HG03039 (cell line): ENCODE measurements around the gene SRD5A2.
"Not testable (repeated sequence)": the region's sequence is repeated elsewhere in the genome, so short reads cannot be mapped to it uniquely, and the experiment has no call there.

Experiments
- ATAC-seq: cut with Tn5 transposase; IDR thresholded peaks from one replicate; pipeline ENCODE4 v1.9.1; 2021; ENCODE audit warnings: mild to moderate bottlenecking, moderate library complexity; ENCODE audit not compliant: unreplicated experiment

SRD5A2 gene

DNA sequence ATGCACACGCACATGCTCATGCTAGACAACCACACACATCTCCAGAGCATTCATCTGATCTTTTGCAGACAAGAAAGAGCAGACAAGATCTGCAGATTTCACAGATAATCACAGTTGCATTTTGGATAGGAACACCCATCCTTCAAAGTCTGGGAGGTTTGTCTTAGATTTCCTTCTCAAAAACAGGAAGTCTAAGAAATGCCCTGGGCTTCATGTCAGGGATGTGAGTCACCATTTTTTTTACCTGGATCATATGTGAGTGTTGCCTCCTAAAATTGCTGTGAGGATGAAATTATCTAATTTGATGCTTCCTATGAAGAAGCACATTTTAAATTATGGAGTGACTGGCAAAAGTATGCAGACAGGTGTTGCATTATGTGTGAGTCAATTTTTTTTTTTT, 46.1 kb downstream of the SRD5A2 start:
- ATAC-seq: no peak

- ATAC-seq: no peak
Observed at GRCh38 chr2:31533036-31533435, 47.7 kb downstream of the SRD5A2 start.

DNA sequence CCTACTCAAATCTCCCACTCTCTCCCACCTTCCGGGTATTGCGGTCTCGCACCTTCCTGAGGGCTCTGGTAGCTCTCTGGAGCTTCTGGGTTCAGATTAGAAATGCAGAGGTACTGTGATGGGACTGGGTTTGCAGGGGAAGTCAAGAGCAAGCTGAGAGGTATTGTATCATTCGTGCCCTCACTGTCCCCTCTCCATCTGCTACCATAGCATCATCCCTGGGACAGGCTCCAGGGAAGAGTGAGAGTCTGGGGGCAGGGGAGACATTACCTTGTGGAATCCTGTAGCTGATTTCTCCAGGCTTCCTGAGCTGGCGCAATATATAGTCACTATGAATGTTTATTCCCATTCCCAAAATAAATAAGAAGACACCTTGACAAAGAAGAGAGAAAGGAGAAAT, 49.6 kb downstream of the SRD5A2 start:
- ATAC-seq: no peak

DNA sequence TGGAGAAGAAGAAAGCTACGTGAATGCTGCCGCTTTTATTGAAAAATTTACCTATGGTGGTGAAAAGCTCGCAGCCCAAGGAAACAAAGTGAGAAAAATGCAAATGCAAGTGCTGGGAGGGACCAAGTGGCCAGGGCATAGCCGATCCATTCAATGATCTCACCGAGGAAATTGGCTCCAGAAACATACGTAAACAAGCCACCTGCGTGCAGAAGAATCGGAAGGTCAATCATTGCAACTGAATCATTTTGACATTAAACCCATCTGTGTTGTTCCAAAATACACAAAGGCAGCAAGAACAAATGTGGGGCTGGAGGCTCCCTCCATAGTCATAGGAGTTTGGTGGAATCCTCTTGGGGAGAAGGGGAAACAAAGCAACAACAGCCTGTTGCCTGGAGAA, 51.5 kb downstream of the SRD5A2 start:
- ATAC-seq: no peak

DNA sequence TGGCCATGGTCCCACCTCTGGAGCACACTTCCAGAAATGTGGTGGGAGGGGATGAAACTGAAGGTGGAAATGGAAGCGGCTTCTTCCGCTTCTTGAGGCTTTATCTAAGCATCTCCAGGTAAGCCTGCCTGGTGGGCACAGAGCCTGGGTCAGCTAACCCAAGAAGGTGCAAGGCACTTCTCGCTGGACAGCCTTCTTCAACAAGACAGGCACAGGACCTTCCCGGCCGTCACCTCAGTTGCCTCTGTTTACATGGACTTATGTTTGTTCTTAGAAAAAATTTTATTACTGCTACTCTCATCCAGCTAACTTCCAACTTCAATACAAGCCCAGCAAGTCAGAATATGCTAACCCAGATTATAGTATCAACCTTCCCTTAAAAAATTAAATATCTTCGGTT, 51.9 kb downstream of the SRD5A2 start:
- no peak for ATAC-seq

- no peak for ATAC-seq
Observed at GRCh38 chr2:31526946-31527732, 53.6 kb downstream of the SRD5A2 start.

- ATAC-seq: no peak
Observed at GRCh38 chr2:31525876-31526275, 54.9 kb downstream of the SRD5A2 start.

DNA sequence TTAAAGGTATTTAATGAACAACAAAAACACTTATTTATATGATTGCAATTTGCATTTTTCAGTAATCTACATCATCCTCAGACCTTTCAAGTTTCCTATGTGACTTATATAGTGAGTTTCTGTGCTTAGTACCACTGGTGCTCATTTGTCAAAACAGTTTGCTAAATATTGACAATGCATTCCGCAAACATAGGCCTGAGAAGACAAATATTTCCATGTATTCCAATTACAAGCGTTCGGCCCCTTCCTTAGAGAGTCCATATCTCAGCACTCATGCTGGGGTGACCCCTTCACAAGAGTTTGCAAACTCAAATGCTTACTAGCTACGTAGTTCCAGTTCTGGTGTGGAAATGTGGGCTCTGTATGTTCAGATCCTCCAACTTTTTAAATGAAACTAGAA, 56.1 kb downstream of the SRD5A2 start:
- ATAC-seq: no peak

DNA sequence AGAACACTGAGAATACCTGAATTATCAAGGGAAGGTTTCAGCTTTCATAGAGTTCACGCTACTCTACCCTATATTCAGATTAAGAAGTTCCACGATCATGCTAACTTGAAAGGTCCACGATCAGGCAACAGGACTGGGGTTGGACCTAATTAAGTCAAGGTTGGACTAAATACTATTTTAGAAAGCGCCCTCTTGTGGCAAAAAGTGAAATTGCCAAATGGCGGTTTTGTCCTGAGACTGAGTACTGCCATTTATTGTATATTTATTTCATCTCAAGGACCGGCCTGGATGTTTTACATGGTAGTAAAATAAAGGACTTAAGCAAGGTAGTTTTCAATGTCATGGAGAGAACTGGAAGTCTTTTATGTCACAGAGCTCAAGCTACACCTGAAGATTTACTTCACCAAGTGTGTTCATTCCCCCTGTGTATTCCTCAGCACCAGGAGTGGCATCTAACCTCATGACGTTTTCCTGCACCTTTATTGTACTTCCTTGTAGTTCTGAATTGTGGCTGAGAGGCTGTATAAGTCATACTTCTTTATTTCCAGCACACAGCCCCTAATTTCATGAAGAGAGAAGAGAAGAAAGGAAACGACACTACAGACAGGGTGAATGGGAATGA, 56.8 kb downstream of the SRD5A2 start:
- no peak for ATAC-seq

GRCh38 chr2:31522786-31523185, 58.0 kb downstream of the SRD5A2 start:
- no peak for ATAC-seq

- ATAC-seq: no peak
Observed at GRCh38 chr2:31517442-31518203, 63.1 kb downstream of the SRD5A2 start.

- no peak for ATAC-seq
Observed at GRCh38 chr2:31515586-31515985, 65.2 kb downstream of the SRD5A2 start.

DNA sequence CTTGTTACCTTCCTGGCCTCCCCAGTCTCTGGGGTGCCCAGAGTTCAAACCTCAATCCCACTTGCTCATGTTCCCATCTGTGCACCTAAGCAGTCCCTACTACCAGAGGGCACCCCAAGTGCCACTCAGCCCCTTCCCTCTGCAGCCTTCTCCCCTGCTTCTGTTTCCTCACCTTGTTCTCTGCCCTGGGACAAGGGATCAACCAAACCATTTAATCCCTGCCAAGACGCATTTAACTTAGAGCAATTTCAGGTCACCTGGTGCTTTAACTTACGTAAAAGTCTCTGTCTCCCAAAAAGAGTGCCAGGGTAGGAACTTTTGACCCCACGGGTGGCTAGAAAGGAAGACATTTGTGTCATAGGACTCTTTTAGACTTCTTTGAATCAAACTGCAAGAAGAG, 67.2 kb downstream of the SRD5A2 start:
- no peak for ATAC-seq

DNA sequence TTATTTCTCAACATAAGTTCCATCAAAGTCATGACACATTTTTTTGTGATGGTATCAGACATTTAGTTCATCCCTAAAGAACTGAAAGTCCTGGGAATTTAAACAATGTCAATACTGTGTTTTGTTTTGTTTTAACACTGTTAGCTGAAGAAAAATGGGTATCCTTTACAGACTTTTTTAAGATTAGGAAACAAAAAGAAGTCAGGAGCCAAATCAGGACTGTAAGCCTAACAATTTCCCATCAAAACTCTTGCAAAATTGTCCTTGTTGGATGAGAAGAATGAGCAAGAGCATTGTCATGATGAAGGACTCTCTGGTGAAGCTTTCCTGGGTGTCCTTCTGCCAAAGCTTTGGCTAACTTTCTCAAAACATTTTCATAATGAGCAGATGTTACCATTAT, 69.4 kb downstream of the SRD5A2 start:
- ATAC-seq: no peak

GRCh38 chr2:31505111-31505510, 75.6 kb downstream of the SRD5A2 start:
- ATAC-seq: no peak

- no peak for ATAC-seq
Observed at GRCh38 chr2:31504311-31504710, 76.4 kb downstream of the SRD5A2 start.

DNA sequence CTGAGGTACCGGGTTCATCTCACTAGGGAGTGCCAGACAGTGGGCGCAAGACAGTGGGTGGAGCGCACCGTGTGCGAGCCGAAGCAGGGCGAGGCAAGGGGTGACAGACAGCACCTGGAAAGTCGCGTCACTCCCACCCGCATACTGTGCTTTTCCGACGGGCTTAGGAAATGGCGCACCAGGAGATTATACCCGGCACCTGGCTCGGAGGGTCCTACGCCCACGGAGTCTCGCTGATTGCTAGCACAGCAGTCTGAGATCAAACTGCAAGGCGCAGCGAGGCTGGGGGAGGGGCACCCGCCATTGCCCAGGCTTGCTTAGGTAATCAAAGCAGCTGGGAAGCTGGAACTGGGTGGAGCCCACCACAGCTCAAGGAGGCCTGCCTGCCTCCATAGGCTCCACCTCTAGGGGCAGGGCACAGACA, 84.3 kb downstream of the SRD5A2 start:
- ATAC-seq: not testable (repeated sequence)

DNA sequence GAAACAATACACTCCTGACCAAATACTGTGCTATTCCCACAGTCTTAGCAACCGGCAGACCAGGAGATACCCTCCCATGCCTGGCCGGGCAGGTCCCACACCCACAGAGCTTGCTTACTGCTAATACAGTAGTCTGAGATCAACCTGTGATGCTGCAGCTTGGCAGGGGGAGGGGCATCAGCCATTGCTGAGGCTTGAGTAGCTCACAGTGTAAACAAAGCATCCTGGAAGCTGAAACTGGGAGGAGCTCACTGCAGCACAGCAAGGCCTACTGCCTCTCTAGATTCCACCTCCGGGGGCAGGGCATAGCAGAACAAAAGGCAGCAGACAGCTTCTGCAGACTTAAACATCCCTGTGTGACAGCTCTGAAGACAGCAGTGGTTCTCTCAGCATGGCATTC, 91.4 kb downstream of the SRD5A2 start:
- ATAC-seq: not testable (repeated sequence)

DNA sequence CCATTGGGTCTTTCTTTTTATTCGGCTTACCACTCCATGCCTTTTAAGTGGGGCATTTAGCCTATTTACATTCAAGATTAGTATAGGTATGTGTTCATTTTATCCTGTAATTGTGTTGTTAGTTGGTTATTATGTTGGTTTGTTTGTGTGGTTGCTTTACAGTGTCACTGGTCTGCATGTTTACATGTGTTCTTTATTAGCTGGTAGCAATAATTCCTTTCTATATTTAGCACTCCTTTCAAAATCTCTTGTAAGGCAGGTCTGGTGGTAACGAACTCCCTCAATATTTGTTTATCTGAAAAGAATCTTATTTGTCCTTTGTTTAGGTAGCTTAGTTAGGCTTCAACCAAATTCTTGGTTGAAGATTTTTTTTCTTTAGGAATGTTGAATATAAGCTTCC, 97.5 kb downstream of the SRD5A2 start:
- no peak for ATAC-seq

DNA sequence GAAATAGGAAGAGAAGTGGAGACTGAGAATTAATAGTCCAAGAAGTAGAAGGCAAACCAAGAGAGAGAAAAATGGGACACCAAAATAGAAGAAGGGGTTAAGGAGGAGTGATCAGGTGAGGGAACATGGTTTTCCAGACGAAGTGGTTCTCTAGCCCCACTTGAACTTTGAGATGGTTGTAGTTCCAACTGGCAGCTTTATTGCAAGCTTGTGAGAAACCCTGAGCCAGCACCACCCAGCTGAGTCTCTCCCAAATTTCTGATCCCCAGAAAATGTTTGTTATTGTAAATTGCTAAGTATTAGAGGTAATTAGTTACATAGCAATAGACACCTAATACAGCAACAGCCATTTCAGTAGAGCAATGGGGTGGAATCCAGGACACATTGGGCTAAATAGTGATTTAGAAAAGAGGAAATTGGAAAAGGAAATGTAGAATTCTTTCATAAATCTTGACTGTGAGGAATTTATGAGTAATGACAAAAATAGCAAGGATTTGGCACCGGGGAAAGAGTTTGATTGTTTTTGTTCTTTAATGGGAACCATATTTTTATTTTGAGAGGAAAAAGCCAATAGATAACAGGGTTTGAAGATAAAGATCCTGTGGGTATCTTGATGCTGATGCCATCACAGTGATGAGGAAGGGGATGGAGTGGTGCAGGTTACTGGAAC, 104.1 kb downstream of the SRD5A2 start:
- ATAC-seq: no peak

DNA sequence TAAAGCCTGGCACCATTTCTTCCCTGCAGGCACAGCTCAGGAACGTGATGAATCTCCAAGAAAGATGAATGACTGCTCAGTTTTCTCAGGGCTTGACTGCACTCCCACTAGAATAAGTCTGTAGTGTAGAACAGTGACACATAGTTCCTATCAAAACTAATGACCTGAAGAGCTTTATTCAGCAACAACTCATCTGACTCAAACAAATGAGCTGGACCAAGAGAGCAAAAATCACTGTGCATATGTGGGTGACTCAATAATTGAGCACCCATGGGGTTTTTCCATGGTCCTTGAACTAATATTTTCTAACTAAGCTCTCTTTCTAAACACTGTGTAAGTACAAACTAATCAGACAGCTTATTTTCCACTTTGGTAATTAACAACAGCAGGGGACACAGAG, 105.0 kb downstream of the SRD5A2 start:
- ATAC-seq: no peak
